K562 treated with DMSO at 1 percent for 48 hours (cell line): ENCODE results near the gene TEKTIP1. TPM values are rescaled to one million over a fixed set of nuclear protein-coding genes. Genes with fewer than 3 reads are reported as not detected.

Experiments used
- total RNA-seq: library from RNA; unstranded; fragments of 300-600 nt; gene quantifications from 2 replicates; pipeline ENCODE4 v1.2.3, GENCODE V29; 2022; ENCODE audit warnings: low replicate concordance; ENCODE audit errors: extremely low read depth

The TEKTIP1 gene
- total RNA-seq: not detected in 2 replicates

GRCh38 chr19:3538965-3539755 is at the start of gene TEKTIP1:
Gene TEKTIP1 (plus strand): TSS chr19:3539174. CDS start chr19:3539178, 4 bp downstream.

DNA sequence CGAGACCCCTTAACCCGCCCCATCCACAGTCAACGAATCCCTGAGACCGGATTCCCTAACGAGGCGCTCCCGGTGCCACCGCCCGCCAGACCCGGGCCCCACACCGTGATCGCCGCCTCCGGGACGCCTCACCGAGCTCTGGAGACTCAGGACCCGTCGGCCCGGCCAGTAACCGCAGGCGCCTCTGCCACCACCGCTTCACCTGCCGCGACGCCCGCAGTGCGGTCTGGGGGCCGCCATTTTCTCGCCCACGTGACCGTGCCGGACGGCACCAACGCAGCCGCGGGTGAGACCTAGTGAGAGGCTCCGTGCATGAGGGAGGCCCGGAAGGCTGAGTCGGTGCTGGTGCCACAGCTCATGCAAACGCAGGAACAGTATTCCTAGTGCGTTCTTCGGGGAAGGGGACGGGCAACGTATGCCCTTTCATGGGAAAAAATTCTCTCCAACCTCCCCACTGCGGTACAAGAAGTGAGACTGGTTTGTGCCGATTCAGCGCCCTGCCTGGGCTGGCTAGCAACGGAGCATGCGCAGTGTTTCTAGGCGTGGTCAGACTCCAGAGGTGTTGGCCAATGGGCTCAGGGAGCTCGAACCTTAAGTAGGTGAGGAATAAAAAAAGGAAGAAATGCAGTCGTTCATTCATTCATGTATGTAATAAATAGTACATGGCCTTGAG is 38.4 kb upstream of the TEKTIP1 start, which contains the start of gene DOHH:
DOHH (minus strand) TSS at position 246 of the 673 bp plus-strand sequence. CDS start 3,860 bp downstream, outside the sequence.

GRCh38 chr19:3505598-3506383 is 33.2 kb upstream of the TEKTIP1 start, which contains the start of gene FZR1:
Gene FZR1 (plus strand): TSS chr19:3506311. CDS start chr19:3522990, 16,679 bp downstream.

GRCh38 chr19:3557461-3558248 is 18.7 kb downstream of the TEKTIP1 start, which contains the start of gene MFSD12:
Gene MFSD12 (minus strand): TSS chr19:3557586. CDS start chr19:3557403, 183 bp downstream.

GRCh38 chr19:3572855-3573161 is 33.8 kb downstream of the TEKTIP1 start, which contains the start of gene HMG20B:
Gene HMG20B (plus strand): TSS chr19:3572944. CDS start chr19:3573310, 366 bp downstream.

DNA sequence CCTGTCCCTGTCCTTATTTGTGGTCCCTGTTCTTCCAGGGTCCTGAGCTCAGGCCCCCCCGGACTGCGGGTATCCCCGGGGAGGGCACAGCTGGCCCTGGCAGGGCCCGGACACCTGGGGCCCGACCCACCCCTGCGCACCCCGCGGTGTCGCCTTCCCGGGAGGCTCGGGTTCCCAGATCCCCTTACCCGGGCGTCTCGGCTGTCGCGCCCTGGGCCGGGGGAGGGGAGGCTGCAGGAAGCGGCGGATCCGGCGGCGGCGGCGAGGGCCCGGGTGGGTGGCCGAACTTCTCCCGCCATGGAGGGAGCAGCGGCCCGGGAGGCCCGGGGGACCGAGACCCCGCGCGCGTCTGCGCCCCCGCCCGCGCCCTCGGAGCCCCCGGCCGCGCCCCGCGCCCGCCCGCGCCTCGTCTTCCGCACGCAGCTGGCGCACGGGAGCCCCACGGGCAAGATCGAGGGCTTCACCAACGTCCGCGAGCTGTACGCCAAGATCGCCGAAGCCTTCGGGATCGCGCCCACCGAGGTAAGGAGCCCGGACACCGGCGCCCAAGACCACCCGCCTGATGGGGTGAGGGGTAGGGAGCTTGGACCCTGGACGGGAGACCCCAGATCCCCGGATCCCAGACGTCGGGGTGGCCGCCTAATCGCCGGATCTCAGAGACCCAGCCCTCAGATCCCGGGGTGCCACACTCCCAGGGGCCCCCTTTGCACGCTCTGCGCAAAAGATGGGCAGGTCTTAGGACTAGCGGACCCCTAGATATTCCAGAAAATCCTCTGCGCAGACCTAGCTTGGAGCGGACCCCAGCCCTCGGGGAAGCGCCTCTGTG is 46.5 kb downstream of the TEKTIP1 start, which contains the start of gene GIPC3:
GIPC3 (plus strand) TSS at position 178 of the 826 bp plus-strand sequence; CDS start at position 298, 120 bp downstream.

Other genes starting within 250 kb of the TEKTIP1 start
- not detected in 2 replicates for gene NFIC, start 172.6 kb upstream of the TEKTIP1 start, total RNA-seq
- not detected in 2 replicates for gene SMIM24, start 58.6 kb upstream of the TEKTIP1 start, total RNA-seq
- gene SMIM44, start 55.7 kb upstream of the TEKTIP1 start, total RNA-seq: not detected in 2 replicates
- gene DOHH, start 38.5 kb upstream of the TEKTIP1 start, total RNA-seq: not detected in 2 replicates
- not detected in 2 replicates for gene FZR1, start 32.9 kb upstream of the TEKTIP1 start, total RNA-seq
- not detected in 2 replicates for gene MFSD12, start 18.4 kb downstream of the TEKTIP1 start, total RNA-seq
- not detected in 2 replicates for gene HMG20B, start 33.8 kb downstream of the TEKTIP1 start, total RNA-seq
- not detected in 2 replicates for gene GIPC3, start 46.3 kb downstream of the TEKTIP1 start, total RNA-seq
- gene TBXA2R, start 67.7 kb downstream of the TEKTIP1 start, total RNA-seq: not detected in 2 replicates
- gene CACTIN, start 87.6 kb downstream of the TEKTIP1 start, total RNA-seq: not detected in 2 replicates
- not detected in 2 replicates for gene PIP5K1C, start 161.3 kb downstream of the TEKTIP1 start, total RNA-seq
- not detected in 2 replicates for gene TJP3, start 169.2 kb downstream of the TEKTIP1 start, total RNA-seq
- not detected in 2 replicates for gene APBA3, start 222.5 kb downstream of the TEKTIP1 start, total RNA-seq
- gene MRPL54, start 223.5 kb downstream of the TEKTIP1 start, total RNA-seq: not detected in 2 replicates
- not detected in 2 replicates for gene RAX2, start 233.1 kb downstream of the TEKTIP1 start, total RNA-seq
- not detected in 2 replicates for gene MATK, start 247.2 kb downstream of the TEKTIP1 start, total RNA-seq